K562 (cell line): ENCODE data around the gene ZNF438.

ENCODE experiments used
- KHSRP ChIP-seq: fragments of 450-650 bp; IDR thresholded peaks from 2 replicates; pipeline ENCODE4 v1.6.1; 2017
- RAD21 ChIP-seq, 2 experiments: fragments of 250-450 bp in 1 of 2; fragments of 450-650 bp in 1 of 2; sonication (Bioruptor Pico) in 1 of 2; formaldehyde crosslinking in 1 of 2; IDR thresholded peaks in 1 of 2; conservative IDR thresholded peaks in 1 of 2; 2 replicates each; pipeline versions ENCODE4 v1.4.0 to v1.8.0; 2020 to 2022; ENCODE audit warnings: mild to moderate bottlenecking in 2 of 2, moderate library complexity in 1 of 2
- TAF9B ChIP-seq: fragments of 450-650 bp; IDR thresholded peaks from 2 replicates; pipeline ENCODE4 v1.6.1; 2018; ENCODE audit warnings: mild to moderate bottlenecking; ENCODE audit not compliant: partially characterized antibody
- ZNF780A ChIP-seq: fragments of 250-450 bp; sonication (Bioruptor Pico); IDR thresholded peaks from 2 replicates; pipeline ENCODE4 v1.5.0; 2021; ENCODE audit warnings: mild to moderate bottlenecking

GRCh38 chr10:30944005-30944404 lies 87.7 kb downstream of the ZNF438 start:
- TF ChIP-seq ZNF780A (CRISPR knock-in tag) (no peak), RAD21 (CRISPR knock-in tag; conservative IDR thresholded peaks at IDR 0.05 in 1 of 2, IDR thresholded peaks at IDR 0.05 in 1 of 2) (no peak), TAF9B (no peak), KHSRP (no peak)
